H1 (cell line): ENCODE measurements around the gene PTPRG. TPM values are rescaled to one million over a fixed set of nuclear protein-coding genes. Genes with fewer than 3 reads are reported as not detected.

Source experiments
- CTCF ChIA-PET: fragments of 300-600 bp; sonication (Branson Sonifier 250); formaldehyde crosslinking; loops from one replicate; lab custom pipeline; 2021; ENCODE audit not compliant: partially characterized antibody; lab: Charles Lee
- POLR2A ChIA-PET: fragments of 300-600 bp; sonication (Branson Sonifier 250); formaldehyde crosslinking; loops from one replicate; lab custom pipeline; 2021; ENCODE audit warnings: inconsistent platforms; ENCODE audit not compliant: partially characterized antibody; lab: Charles Lee
- DNase-seq, 2 experiments: peaks; one replicate each; pipeline versions ENCODE4 v3.0.0 to v3.0.0-alpha.2; 2010 to 2022; ENCODE audit warnings: low spot score in 2 of 2, low read depth in 1 of 2, mixed read lengths in 1 of 2
- FAIRE-seq: peaks from 2 replicates; lab custom pipeline; 2011; peaks lifted over from hg19 to GRCh38; lab: Jason Lieb, UNC
- H2AFZ ChIP-seq: 2 replicates; pipeline ENCODE4 v1.8.1; 2012; ENCODE audit warnings: low read length, inconsistent platforms
- H2AK5ac ChIP-seq: 2 replicates; pipeline ENCODE4 v1.6.1; 2013; ENCODE audit warnings: low read depth, low read length
- H2BK120ac ChIP-seq: replicated peaks from 2 replicates; pipeline ENCODE3; 2013; ENCODE audit warnings: low read depth, low read length, inconsistent platforms
- H2BK12ac ChIP-seq: 2 replicates; pipeline ENCODE4 v1.6.1; 2013; ENCODE audit warnings: low read depth, low read length
- H2BK15ac ChIP-seq: 2 replicates; pipeline ENCODE4 v1.6.1; 2013; ENCODE audit warnings: low read length
- H2BK20ac ChIP-seq: 2 replicates; pipeline ENCODE4 v1.6.1; 2013; ENCODE audit warnings: low read length
- H2BK5ac ChIP-seq: 2 replicates; pipeline ENCODE4 v1.6.1; 2013; ENCODE audit warnings: low read depth, low read length
- H3K14ac ChIP-seq: 2 replicates; pipeline ENCODE4 v1.6.1; 2013; ENCODE audit warnings: inconsistent platforms; ENCODE audit not compliant: insufficient read length
- H3K18ac ChIP-seq: 2 replicates; pipeline ENCODE4 v1.6.1; 2013; ENCODE audit warnings: low read length; ENCODE audit errors: extremely low read depth
- H3K23ac ChIP-seq: 2 replicates; pipeline ENCODE4 v1.6.1; 2013; ENCODE audit warnings: inconsistent platforms; ENCODE audit not compliant: insufficient read length
- H3K23me2 ChIP-seq: 2 replicates; pipeline ENCODE4 v1.6.1; 2013; ENCODE audit warnings: low read depth, low read length
- H3K27ac ChIP-seq: 2 replicates; pipeline ENCODE4 v1.6.1; 2011; ENCODE audit warnings: low read depth, low read length, inconsistent platforms
- H3K27me3 ChIP-seq, 4 experiments: replicated peaks in 1 of 4; 1 replicate in 1 of 4; 2 replicates in 3 of 4; pipeline versions ENCODE4 v1.6.1 to v1.8.1; 2011 to 2013; ENCODE audit warnings: low read length in 3 of 4, mild to moderate bottlenecking in 3 of 4, inconsistent platforms in 2 of 4, mixed read lengths in 2 of 4, moderate library complexity in 1 of 4; ENCODE audit not compliant: control insufficient read depth in 3 of 4, insufficient read depth in 3 of 4; ENCODE audit errors: extremely low read depth in 1 of 4
- H3K36me3 ChIP-seq, 4 experiments: 2 replicates each; pipeline versions ENCODE4 v1.6.1 to v1.8.1; 2011 to 2013; ENCODE audit warnings: mild to moderate bottlenecking in 4 of 4, low read length in 3 of 4, moderate library complexity in 2 of 4, control low read depth in 1 of 4, inconsistent platforms in 1 of 4; ENCODE audit not compliant: insufficient read depth in 4 of 4, control insufficient read depth in 2 of 4
- H3K4ac ChIP-seq: replicated peaks from 2 replicates; pipeline ENCODE3; 2013; ENCODE audit warnings: low read length, low read depth, mixed read lengths, inconsistent platforms; ENCODE audit not compliant: insufficient read length
- H3K4me1 ChIP-seq, 4 experiments: replicated peaks in 1 of 4; 1 replicate in 1 of 4; 2 replicates in 3 of 4; pipeline versions ENCODE4 v1.6.1 to v1.8.1; 2011 to 2013; ENCODE audit warnings: low read length in 3 of 4, inconsistent platforms in 2 of 4, mixed read lengths in 1 of 4; ENCODE audit not compliant: insufficient read depth in 4 of 4, control insufficient read depth in 3 of 4
- H3K4me2 ChIP-seq, 2 experiments: 2 replicates each; pipeline versions ENCODE4 v1.6.1 to v1.8.1; 2011 to 2013; ENCODE audit warnings: low read depth in 2 of 2, low read length in 2 of 2, control low read depth in 1 of 2, inconsistent platforms in 1 of 2, mild to moderate bottlenecking in 1 of 2; ENCODE audit not compliant: insufficient read depth in 1 of 2
- H3K4me3 ChIP-seq, 4 experiments: fragments of 200-600, 300-600 bp in 1 of 4; sonication (generic), shearing (Covaris generic), sonication (Bioruptor Twin) in 1 of 4; 2 replicates each; pipeline versions ENCODE4 v1.5.1 to v1.8.1; 2011 to 2016; ENCODE audit warnings: low read length in 4 of 4, low read depth in 3 of 4, control low read depth in 2 of 4, inconsistent platforms in 2 of 4, mild to moderate bottlenecking in 2 of 4, mixed read lengths in 1 of 4, moderate library complexity in 1 of 4; ENCODE audit not compliant: insufficient read depth in 2 of 4; ENCODE audit errors: extremely low read depth in 1 of 4
- H3K56ac ChIP-seq: replicated peaks from 2 replicates; pipeline ENCODE3; 2013; ENCODE audit warnings: low read depth, mild to moderate bottlenecking, mixed read lengths, low read length, inconsistent platforms; ENCODE audit not compliant: insufficient read length
- H3K79me1 ChIP-seq: 2 replicates; pipeline ENCODE4 v1.6.1; 2013; ENCODE audit warnings: low read depth, low read length, control low read depth
- H3K79me2 ChIP-seq, 2 experiments: 2 replicates each; pipeline versions ENCODE4 v1.6.1 to v1.8.1; 2012 to 2013; ENCODE audit warnings: low read length in 2 of 2, mild to moderate bottlenecking in 2 of 2, inconsistent platforms in 1 of 2; ENCODE audit not compliant: insufficient read depth in 2 of 2, control insufficient read depth in 1 of 2
- H3K9ac ChIP-seq, 4 experiments: replicated peaks in 1 of 4; 1 replicate in 1 of 4; 2 replicates in 3 of 4; pipeline versions ENCODE4 v1.6.1 to v1.8.1; 2011 to 2013; ENCODE audit warnings: low read depth in 3 of 4, low read length in 3 of 4, control low read depth in 2 of 4, mild to moderate bottlenecking in 2 of 4, moderate library complexity in 2 of 4, inconsistent platforms in 1 of 4; ENCODE audit errors: extremely low read depth in 1 of 4
- H3K9me3 ChIP-seq, 2 experiments: 2 replicates each; pipeline versions ENCODE4 v1.6.1 to v1.8.1; 2012 to 2013; ENCODE audit warnings: mild to moderate bottlenecking in 2 of 2, moderate library complexity in 2 of 2, control low read depth in 1 of 2, inconsistent platforms in 1 of 2, low read depth in 1 of 2, low read length in 1 of 2, mixed read lengths in 1 of 2; ENCODE audit not compliant: insufficient read depth in 2 of 2
- H4K20me1 ChIP-seq, 2 experiments: replicated peaks in 1 of 2; 2 replicates each; pipeline versions ENCODE3 to v1.8.1; 2011 to 2013; ENCODE audit warnings: inconsistent platforms in 2 of 2, low read length in 2 of 2, mild to moderate bottlenecking in 1 of 2; ENCODE audit not compliant: insufficient read depth in 2 of 2, control insufficient read depth in 1 of 2
- H4K5ac ChIP-seq: 2 replicates; pipeline ENCODE4 v1.6.1; 2013; ENCODE audit warnings: low read length, low read depth, mixed read lengths, inconsistent platforms; ENCODE audit not compliant: insufficient read length
- H4K8ac ChIP-seq: 2 replicates; pipeline ENCODE4 v1.8.0; 2013; ENCODE audit warnings: mild to moderate bottlenecking, moderate library complexity, low read length, inconsistent platforms; ENCODE audit not compliant: insufficient read depth; ENCODE audit errors: extremely low read depth
- H4K91ac ChIP-seq: replicated peaks from 2 replicates; pipeline ENCODE3; 2013; ENCODE audit warnings: low read length, mixed read lengths, inconsistent platforms; ENCODE audit not compliant: insufficient read length
- HDAC2 ChIP-seq, 2 experiments: fragments of 300-600 bp in 1 of 2; sonication (generic) in 1 of 2; IDR thresholded peaks; 2 replicates each; pipeline ENCODE4 v1.6.1; 2011 to 2012; ENCODE audit warnings: low read depth in 2 of 2, low read length in 2 of 2, mild to moderate bottlenecking in 2 of 2, moderate library complexity in 2 of 2, borderline replicate concordance in 1 of 2, inconsistent platforms in 1 of 2
- KDM1A ChIP-seq: fragments of 200-600, 300-600 bp; sonication (generic); IDR thresholded peaks from 2 replicates; pipeline ENCODE4 v1.7.1; 2016; ENCODE audit warnings: mild to moderate bottlenecking, low read length, borderline replicate concordance
- SIX5 ChIP-seq: IDR thresholded peaks from 2 replicates; pipeline ENCODE4 v1.6.1; 2011; ENCODE audit warnings: mild to moderate bottlenecking, low read depth, low read length
- TAF1 ChIP-seq: IDR thresholded peaks from 2 replicates; pipeline ENCODE4 v1.6.1; 2011; ENCODE audit warnings: mild to moderate bottlenecking, low read depth, low read length
- TCF12 ChIP-seq: IDR thresholded peaks from 2 replicates; pipeline ENCODE4 v1.6.1; 2011; ENCODE audit warnings: low read depth, mild to moderate bottlenecking, low read length
- WGBS, 2 experiments: shearing (Covaris generic) in 1 of 2; methylation state at CpG; one replicate each; pipeline versions ENCODE4 v1.1.6 to v1.1.7; 2013 to 2015; ENCODE audit warnings: low lambda C conversion rate in 2 of 2, mixed read lengths in 2 of 2, inconsistent platforms in 1 of 2, low coverage in 1 of 2, missing lambda C conversion rate in 1 of 2; ENCODE audit not compliant: insufficient replicate concordance in 2 of 2, insufficient coverage in 1 of 2, insufficient read length in 1 of 2; ENCODE audit errors: extremely low coverage in 1 of 2, missing lambda C conversion rate in 1 of 2; 5-methylcytosine and 5-hydroxymethylcytosine counted together
- polyA plus RNA-seq, 7 experiments: library from polyadenylated mRNA; depleted of rRNA in 3 of 7; stranded (reverse) in 5 of 7; unstranded in 2 of 7; fragments of >200 nt in 5 of 7; fragments of 200-250 nt in 2 of 7; gene quantifications; 1 replicate in 5 of 7; 2 replicates in 1 of 7; 4 replicates in 1 of 7; pipeline versions ENCODE4 v1.2.1 to v1.2.3, GENCODE V29; 2011 to 2013; ENCODE audit warnings: missing spikeins in 2 of 7, mixed read lengths in 2 of 7
- total RNA-seq: library from RNA; stranded (reverse); fragmentation: NEBNext Ultra II Directional; extraction: Animal tissue kit (Norgen Biotek cat#: 25700); gene quantifications from 2 replicates; pipeline ENCODE4 v1.2.1, GENCODE V29; 2021

The PTPRG gene
- total and polyA plus RNA-seq, 2 of the 8 experiments (the other 6 are each of a cell fraction or from before 2014, with no cell fraction given): 23.3 to 96.2 TPM

GRCh38 chr3:61577760-61578159, 16.4 kb downstream of the PTPRG start:
- CTCF ChIA-PET: interaction anchor here (0.5 to 3.1 kb wide), 7 partner anchors 10 to 605 kb away, joined by 3 to 14 read pairs (median 3); no protein-coding TSS in a partner anchor

More at GRCh38 chr3:61577760-61578159, 16.4 kb downstream of the PTPRG start:
- Histone ChIP-seq H2BK15ac (no peak overlapping the region), H2AK5ac (no peak overlapping the region), H4K20me1 (peaks cover 50 to 53% of the 10 kb centered on the region in 2 experiments), H2BK5ac (no peak overlapping the region), H3K56ac (no peak overlapping the region), H3K9me3 (no peaks in the 10 kb centered on the region)
- TF ChIP-seq HDAC2 (IDR thresholded peaks at IDR 0.05; ENCODE audit: borderline replicate concordance in 1 of 2, low read depth in 2 of 2, low read length in 2 of 2) (peak in 1 of 2 experiments; percentile 47; a peak in 1 of 4 replicates), SIX5 (no peak), KDM1A (peak; percentile 84; the same call in 1 of the 2 replicates), TAF1 (no peak), TCF12 (no peak)
- TF ChIP-seq, all 59 proteins: peak for 2
- POLR2A ChIA-PET: interaction anchor here (0.9 to 15.0 kb wide), 6 partner anchors 13 to 562 kb away, joined by 3 to 200 read pairs (median 4); partner anchors contain the start of gene PTPRG
- no peak overlapping the region for H3K27ac ChIP-seq
- no peak overlapping the region for H4K91ac ChIP-seq
- H3K36me3 ChIP-seq: peaks cover 0 to 3% (median 0%) of the 10 kb centered on the region in 4 experiments; a peak in 1 of 8 replicates
- H2BK120ac ChIP-seq: no peak overlapping the region
- H3K4me2 ChIP-seq: no peak overlapping the region
- H3K27me3 ChIP-seq: no peaks in the 10 kb centered on the region
- no peak overlapping the region for H3K4ac ChIP-seq
- H3K18ac ChIP-seq: no peak overlapping the region
- H4K5ac ChIP-seq: no peak overlapping the region
- 86% methylated on average over 3 of the region's 3 CpGs; no CpG with 5 or more reads in 1 of the 2 experiments for WGBS, 2 experiments
- peaks cover 65 to 100% of the 10 kb centered on the region in 2 experiments for H3K79me2 ChIP-seq
- DNase-seq (no peak), FAIRE-seq (no peak)
- peaks cover 15% of the 10 kb centered on the region for H3K79me1 ChIP-seq
- H2BK12ac ChIP-seq: no peak overlapping the region
- H3K23ac ChIP-seq: no peak overlapping the region
- H3K23me2 ChIP-seq: no peaks in the 10 kb centered on the region
- no peak overlapping the region for H3K4me3 ChIP-seq
- no peak overlapping the region for H2BK20ac ChIP-seq
- no peak overlapping the region for H4K8ac ChIP-seq
- no peak overlapping the region for H3K14ac ChIP-seq
- H3K4me1 ChIP-seq: peaks cover 1 to 36% (median 8%) of the 10 kb centered on the region in 4 experiments; a peak in 5 of 7 replicates
- H2AFZ ChIP-seq: no peak overlapping the region
- H3K9ac ChIP-seq: no peak overlapping the region
